Activated effector memory CD4-positive, alpha-beta T cell treated with anti-CD3 and anti-CD28 coated beads, Interleukin-2, amount 50 U/mL, for 16 hours (primary cell): Measurements from ENCODE around the gene RBM34.

Source experiments
- DNase-seq: peaks from one replicate; pipeline ENCODE4 v3.0.0-alpha.2; 2020

RBM34 gene

DNA sequence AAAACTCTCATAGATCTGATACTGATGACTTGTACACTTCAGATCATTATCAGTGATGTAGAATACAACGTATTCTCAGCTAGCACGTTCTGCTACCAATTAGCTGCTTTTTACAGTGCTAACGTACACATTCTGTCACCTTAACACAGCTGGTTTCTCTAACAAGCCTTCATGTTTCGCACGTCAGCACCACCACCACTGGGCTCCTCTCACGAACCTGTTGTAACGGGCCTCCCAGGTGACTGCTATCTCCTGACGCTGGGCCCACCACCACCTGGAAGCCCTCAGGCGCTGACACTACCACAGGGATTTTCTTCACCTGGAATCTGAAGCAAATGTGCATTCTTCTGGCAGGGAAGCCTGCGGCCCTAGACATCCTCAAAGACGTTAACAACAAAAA lies 52.2 kb downstream of the RBM34 start:
- peak; percentile 52 for DNase-seq

DNA sequence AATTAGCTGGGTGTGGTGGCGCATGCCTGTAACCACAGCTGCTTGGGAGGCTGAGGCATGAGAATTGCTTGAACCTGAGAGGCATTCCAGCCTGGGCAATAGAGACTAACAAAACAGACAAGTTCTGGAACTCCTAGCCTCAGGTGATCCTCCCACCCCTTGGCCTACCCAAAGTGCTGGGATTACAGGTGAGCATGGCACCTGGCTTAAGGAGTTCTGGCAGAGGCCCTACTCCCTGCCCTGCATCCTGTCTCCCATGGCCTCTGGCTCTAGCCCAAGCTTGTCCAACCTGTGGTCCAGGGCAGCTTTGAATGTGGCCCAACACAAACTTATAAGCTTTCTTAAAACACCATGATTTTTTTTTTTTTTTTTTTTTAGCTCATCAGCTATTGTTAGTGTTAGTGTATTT lies 52.9 kb downstream of the RBM34 start:
- peak; percentile 41 for DNase-seq

DNA sequence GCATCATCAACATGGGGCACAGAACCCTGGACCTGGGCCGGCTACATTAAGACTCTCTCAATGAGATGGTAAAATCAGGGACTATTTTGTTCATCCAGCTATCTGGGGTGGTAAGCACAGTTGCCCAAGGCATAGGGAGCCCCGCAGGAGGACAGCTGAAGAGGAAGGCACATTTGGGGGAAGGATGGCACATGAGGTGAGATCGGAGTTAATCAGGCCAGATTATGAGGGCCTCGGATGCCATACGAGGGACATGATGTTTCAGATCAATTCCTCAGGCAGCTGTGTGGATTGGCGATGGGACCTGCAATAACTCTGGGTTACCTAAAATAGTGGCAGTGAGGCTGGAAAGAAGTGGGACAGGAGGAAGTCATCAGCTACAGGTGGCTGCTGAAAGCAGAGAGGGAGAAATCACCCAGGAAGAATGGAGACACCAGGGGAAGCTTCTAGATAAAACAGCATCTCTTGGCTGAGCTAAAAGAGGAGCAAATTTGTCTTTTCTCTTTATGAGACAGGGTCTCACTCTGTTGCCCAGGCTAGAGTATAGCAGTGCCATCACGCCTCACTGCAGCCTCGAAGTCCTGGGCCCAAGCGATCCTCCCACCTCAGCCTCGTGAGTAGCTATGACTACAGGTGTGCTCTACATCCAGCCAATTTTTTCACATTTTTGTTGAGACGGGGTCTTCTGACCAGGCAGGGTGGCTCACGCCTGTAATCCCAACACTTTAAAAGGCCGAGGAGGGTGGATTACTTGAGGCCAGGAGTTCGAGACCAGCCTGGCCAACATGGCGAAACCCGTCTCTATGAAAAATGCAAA lies 53.5 kb downstream of the RBM34 start:
- peak; percentile 43 for DNase-seq

DNA sequence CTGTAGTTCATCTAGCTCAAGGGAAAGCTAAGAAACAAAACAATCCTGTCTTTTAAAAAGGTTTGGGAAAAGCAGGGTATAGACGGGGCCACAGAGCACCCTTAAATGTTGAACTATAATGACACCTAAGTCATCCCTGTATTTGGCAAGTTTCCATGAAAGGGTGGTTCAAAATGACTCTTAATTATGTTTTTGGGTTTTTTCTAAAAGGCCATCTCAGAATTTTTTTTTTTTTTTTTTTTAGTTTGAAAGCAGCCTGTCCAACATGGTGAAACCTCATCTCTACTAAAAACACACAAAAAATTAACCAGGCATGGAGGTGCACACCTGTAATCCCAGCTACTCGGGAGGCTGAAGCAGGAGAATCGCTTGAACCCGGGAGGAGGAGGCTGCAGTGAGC lies 54.6 kb downstream of the RBM34 start:
- DNase-seq, result peak; percentile 13

DNA sequence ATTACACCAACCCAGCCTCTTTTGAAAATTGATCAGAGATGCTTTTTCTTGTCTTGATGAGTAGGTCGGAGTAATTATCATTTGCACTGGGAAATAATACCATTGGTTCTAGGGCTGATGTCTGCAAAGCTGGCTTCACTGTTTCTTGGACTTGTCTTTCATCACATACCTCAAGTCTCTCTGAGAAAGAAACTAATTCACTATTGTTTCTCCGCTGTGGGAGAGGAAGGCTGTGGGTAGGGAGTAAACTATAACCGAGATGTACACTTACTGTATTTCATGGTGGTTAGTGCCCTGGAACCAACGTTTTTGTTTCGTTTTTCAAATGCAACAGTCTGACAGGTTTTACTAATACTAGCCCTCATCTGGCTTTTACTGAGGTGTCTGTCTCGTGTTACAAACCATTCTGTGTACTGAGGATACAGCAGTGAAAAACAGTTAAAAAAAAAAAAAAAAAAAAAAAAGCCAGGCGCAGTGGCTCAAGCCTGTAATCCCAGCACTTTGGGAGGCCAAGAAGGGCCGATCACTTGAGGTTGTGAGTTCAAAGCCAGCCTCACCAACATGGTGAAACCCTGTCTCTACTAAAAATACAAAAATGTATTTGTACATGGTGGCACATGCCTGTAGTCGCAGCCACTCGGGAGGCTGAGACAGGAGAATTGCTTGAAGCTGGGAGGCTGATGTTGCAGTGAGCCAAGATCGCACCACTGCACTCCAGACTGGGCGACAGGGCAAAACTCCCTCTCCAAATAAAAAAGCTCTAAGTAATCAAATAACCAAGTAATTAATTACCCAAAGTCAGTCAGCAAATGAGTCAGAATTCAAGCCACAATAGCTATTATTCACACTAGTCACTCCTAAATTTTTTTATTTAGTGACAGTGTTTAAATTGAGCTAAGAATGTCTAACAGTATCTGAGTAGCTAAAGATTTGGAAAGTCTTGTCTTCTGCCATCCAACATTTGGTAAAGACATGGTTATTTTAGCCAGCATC lies 55.7 kb downstream of the RBM34 start:
- DNase-seq, result no peak

DNA sequence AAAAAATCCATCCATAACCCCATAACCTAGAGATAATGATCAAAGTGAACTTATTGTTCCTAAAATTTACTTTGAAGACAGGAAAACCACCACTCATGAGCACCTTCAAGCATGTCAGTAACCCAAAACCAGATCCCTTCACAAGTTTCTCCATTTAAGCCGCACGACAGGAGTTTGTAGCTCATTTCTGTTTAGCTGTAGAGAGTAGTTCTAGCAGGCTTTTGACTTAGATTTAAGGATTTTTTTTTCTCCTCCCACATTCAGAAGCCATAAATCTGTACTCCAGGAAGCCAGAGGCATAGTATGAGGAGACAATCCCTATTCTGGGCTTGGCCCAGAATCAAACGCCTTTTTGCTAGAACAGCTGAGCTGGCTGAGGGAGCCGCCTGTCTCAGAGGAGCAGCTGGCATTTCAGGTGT lies 58.0 kb downstream of the RBM34 start:
- DNase-seq, result no peak

DNA sequence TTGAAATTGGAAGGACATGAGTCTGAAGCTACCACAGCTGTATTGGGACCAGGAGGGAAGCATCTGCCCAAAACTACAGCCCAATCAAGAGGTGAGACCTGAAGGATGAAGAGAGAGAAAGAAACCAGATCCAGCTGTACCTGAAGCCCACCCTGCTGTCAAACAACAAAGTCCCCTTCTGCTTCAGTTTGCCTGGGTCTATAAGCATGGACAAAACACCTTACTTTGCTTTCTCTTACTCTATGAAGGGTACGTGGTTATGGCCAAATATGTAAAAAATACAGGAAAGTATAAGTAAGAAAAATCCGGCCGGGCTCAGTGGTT lies 58.8 kb downstream of the RBM34 start:
- no peak for DNase-seq

DNA sequence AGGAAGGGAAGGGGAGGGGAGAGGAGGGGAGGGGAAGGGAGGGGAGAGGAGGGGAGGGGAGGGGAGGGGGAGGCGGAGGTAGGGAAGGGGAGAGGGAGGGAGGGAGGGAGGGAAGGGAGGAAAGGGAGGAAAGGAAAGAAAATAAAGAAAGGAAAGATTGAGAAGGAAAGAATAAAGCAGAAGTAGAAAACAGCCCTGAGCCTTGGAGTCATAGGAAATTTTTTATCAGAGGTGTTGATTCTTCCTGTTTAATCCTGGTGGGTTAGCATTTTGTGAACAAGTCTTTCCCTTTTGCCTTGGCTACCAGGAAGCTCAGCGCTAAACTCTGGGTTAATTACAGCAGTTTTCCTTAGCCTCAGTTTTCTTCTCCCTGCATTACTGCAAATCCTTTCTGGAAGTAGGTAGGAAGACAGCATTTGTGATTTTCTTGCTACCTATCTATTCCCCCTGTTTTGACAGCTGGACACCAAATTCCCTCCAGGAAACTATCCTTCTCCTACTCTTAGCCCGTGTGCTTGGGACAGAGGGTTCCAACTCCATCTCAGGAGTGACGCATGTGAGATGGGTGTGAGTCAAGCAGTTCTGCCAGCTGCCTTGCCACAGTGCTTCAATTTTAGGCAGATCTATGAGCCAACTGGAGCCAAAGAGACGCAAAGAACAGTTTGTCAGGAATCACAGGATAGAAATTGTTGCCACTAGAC lies 59.3 kb downstream of the RBM34 start:
- DNase-seq, result no peak

DNA sequence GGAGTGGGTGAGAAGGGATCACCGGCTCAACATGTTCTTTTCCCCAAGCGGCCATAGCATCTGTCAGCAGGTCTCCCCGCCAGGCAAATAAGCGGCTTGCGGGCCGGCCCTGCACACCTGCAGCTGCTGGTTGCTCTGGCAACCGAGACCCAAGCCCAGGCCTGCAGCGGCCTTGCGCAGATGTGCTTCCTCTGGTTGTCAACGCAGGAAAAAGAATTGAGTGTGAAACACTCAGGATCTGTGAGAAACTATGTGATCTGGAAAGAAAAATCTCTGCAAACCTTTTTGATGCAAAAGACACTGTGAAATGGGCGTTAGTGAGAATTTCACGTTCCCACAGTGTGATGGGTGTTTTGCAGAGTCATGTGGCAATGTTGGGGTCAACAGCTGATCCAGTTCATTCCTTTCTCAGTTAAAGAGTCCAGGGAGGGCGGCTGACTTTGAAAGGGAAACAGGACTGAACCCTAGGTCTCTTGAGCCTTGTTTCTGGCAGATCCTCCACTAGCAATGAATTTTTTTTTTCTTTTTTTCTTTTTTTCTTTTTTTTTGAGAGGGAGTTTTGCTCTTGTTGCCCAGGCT lies 60.8 kb downstream of the RBM34 start:
- no peak for DNase-seq

DNA sequence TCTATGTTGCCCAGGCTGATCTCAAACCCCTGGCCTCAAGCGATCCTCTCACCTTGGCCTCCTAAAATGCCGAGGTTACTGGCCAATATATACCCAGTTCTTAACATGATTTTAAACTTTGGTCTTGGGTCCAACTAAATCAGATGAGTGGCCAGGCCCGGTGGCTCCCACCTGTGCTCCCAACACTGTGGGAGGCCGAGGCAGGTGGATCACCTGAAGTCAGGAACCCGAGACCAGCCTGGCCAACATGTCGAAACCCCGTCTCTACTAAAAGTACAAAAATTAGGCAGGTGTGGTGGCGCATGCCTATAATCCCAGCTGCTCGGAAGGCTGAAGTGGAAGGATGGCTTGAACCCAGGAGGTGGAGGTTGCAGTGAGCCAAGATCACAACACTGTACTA lies 62.1 kb downstream of the RBM34 start:
- DNase-seq, result peak; percentile 57

DNA sequence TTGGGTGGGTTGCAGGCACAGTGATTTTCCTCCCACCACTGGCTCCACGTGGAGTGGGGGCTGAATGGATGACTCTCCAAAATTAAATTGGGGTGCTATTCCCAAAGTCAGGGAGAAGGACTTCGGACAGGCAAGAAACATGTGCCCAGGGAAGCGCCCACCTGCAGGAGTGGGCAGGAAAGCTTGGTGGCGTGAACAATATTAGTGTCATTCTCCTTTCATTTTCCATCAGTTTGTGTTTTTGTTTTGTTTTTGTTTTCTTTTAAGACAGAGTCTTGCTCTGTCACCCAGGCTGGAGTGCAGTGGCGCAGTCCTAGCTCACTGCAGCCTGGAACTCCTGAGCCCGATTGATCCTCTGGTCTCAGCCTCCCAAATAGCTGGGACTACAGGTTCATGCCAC lies 62.5 kb downstream of the RBM34 start:
- DNase-seq, result no peak

DNA sequence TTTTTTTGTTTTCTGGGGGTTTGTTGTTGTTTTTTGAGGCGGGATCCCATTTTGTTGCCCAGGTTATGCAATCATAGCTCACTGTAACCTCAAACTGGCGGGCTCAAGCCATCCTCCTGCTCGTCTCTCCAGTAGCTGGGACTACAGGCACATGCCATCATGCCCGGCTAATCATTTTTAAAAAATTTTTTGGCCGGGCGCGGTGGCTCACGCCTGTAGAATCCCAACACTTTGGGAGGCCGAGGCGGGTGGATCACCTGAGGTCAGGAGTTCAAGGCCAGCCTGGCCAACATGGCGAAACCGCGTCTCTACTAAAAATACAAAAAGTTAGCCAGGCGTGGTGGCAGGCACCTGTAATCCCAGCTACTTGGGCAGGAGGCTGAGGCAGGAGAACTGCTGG lies 63.5 kb downstream of the RBM34 start:
- DNase-seq, result peak; percentile 25

DNA sequence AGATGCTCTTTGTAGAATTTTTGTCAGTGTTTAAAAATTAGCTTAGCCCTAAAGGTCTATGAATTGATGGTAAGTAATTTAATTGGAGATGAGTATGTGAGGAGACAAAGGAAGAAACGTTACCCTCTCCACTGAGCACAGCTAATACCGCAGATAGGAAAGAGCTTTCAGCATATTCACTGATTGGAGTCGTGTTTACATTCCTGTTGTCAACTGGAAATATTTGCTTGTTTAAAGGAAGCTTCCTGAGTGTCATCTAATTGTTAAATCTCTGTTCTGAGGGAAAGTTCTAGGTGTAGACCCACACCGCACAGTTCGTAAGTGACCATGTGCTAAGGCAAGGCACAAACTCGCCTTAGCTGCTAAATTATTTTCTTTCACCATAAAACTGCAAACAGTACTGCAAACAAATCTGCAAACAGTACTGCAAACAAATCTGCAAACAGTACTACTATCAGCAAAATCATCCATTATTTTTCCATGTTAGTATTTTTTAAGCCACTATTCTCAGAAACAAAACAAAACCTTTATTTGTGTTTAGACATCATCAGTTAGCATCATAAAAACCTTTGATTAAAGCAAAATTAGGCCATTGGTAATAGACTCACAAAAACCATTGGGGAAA lies 65.0 kb downstream of the RBM34 start:
- DNase-seq, result no peak

DNA sequence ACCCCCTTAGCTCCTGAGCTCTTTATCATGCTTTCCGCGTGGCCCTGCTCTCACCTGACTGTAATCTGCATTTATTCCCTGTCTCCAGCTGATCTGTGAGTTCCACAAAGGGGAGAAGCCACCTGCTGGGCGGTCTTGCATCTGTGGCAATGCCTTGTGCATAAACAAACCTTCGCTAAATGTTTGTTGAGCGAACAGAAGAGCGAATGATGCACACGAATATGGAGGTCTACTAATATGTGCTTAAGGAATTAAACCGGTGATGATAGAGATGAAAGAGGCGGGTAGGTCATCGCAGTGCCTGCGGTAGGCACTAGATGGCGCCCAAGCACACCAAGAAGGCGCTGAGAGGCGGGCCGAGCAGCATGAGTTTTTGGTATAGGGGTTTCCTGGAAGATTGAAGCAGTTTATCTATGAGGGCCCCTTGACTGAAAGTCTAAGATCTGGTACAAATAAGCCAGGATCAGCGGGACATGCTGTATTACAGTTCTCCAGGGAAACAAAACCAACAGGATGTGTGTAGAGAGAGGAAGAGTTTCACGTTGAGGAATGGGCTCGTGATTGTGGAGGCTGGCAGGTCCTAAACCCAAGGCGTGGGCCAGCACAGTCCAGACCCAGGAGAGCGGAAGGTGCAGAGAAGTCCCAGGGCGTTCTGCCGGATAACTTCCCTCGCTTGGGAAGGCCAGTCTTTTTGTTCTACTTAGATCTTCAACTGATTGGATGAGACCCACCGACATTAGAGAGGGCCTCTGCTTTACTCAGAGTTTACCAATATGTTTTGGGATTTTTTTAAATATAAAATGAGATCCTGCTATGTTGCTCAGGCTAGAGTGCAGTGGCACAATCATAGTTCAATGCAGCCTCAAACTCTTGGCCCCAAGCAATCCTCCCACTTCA lies 67.1 kb downstream of the RBM34 start:
- DNase-seq, result peak; percentile 93

DNA sequence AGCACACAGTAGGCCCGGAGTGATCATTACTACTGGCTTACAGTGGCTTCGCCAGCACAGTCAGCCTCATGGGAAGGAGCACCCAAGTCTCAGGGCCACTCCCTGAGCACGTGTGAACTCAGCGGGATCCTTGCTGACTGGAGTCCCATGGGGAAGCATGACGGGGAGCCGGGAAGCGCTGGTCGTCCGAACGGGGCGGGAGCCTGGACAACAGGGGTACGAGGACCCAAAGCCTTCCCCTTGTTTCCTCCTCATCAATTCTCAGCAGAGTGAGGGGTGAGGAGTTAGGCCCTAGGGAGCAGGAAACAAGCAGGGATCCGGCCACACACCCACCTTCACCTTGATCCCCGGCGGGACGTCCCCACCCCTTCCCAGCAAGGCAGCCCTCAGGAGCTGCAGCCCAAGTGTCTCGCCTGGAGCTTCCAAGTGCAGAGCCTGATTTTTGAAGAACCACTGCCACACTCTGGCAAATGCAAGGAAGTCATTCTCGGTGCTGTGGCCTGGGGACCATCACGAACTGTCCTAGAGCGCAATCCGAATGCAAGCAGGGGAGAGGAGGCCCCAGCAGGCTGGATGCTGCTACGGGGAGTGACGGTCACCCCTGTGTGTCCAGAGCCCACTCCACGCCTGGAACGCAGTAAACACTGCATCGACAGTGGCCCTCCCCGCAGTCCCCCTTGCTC lies 67.9 kb downstream of the RBM34 start:
- peak; percentile 53 for DNase-seq

DNA sequence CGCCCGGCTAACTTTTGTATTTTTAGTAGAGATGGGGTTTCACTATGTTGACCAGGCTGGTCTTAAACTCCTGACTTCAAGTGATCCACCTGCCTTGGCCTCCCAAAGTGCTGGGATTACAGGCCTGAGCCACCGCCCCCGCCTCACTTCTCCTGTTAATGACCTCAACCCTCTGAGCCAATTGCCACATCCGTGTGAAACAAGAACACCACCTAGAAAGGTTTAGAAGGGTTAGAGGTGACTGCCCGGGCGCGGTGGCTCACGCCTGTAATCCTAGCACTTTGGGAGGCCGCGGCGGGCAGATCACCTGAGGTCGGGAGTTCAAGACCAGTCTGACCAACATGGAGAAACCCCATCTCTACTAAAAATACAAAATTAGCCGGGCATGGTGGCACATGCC lies 68.6 kb downstream of the RBM34 start:
- DNase-seq, result peak; percentile 45

DNA sequence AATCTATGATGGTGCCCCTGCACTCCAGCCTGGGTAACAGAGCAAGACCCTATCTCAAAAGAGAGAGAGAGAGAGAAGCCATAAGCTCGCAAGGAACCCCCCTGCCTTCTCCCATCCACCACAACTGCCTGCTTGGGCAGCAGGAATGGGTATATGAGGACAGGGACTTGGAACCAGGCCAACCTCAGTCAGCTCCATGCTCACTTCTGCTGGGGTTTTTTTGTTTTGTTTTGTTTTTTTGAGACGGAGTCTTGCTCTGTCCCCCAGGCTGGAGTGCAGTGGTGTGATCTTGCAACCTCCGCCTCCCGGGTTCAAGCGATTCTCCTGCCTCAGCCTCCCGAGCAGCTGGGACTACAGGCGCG lies 69.0 kb downstream of the RBM34 start:
- DNase-seq, result peak; percentile 34

DNA sequence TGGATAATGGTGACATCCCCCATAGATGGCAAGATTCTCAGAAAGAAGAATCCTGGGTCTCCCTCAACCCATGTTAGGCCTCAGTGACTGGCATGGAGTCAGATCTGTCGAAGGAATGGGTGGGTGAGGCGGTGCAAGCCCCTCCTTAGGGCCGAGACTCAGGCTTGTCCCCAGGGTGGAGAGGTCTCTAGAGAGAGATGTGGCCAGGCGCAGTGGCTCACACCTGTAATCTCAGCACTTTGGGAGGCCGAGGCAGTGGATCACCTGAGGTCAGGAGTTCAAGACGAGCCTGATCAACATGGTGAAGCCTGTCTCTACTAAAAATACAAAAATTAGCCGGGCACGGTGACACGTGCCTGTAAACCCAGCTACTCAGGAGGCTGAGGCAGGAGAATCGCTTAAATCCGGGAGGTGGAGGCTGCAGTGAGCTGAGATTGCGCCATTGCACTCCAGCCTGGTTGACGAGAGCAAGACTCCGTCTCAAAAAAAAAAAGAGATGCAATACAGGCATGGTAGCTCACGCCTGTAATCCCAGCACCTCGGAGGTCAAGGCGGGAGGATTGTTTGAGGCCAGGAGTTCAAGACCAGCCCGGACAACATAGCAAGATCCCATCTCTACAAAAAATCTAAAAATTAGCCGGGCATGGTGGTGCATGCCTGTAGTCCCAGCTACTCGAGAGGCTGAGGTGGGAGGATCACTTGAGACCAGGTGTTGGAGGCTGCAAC lies 69.6 kb downstream of the RBM34 start:
- DNase-seq, result peak; percentile 45

DNA sequence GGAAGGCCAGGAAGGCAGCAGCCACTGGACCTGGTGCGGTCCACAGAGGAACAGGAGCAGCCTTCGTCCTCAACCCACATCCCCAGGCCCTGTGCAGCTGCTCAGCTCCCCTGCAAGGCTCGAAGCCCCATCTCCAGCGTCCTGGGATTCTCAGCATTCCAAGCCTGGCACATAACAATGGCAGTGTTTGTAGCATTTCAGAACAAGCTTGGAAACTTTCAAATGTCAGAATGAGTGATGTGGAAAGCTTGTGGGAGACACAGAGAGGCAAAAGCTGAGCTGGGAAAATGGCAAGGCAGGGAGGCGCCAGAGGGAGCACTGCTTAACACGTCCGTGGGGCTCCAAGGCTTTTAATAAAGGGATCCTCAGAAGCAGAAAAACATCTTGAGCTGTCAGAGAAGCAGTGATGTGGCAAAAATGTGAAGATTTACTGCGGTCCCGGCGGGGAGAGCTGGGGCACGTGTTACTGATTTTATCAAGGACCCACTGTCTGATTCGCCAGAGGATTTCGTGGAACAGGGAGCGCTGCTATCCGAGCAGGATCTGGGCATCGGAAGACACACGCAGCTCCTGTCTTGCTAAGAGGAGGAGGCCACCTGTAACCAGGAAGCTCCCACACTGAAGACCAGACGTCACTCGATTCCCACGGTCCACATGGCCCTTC lies 70.5 kb downstream of the RBM34 start:
- DNase-seq, result peak; percentile 28

DNA sequence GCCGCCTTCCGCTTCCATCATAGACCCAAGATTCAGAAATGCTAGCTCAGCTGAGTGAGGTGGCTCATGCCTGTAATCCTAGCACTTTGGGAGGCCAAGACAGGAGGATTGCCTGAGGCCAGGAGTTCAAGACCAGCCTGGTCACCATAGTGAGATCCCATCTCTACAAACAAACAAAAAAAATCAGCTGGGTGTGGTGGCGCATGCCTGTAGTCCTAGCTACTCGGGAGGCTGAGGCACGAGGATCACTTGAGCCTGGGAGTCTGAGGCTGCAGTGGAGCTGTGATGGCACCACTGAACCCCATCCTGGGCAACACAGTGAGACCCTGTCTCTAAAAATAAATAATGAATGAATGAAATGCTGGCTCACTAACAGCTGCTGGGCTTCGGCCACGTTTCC lies 72.1 kb downstream of the RBM34 start:
- DNase-seq, result peak; percentile 12
